HG02981 (cell line): Measurements from ENCODE around the gene KRTAP5-3.

Experiments
- ATAC-seq: cut with Tn5 transposase; IDR thresholded peaks from one replicate; pipeline ENCODE4 v1.9.1; 2021; ENCODE audit warnings: mild to moderate bottlenecking, moderate library complexity; ENCODE audit not compliant: unreplicated experiment

The KRTAP5-3 gene

DNA sequence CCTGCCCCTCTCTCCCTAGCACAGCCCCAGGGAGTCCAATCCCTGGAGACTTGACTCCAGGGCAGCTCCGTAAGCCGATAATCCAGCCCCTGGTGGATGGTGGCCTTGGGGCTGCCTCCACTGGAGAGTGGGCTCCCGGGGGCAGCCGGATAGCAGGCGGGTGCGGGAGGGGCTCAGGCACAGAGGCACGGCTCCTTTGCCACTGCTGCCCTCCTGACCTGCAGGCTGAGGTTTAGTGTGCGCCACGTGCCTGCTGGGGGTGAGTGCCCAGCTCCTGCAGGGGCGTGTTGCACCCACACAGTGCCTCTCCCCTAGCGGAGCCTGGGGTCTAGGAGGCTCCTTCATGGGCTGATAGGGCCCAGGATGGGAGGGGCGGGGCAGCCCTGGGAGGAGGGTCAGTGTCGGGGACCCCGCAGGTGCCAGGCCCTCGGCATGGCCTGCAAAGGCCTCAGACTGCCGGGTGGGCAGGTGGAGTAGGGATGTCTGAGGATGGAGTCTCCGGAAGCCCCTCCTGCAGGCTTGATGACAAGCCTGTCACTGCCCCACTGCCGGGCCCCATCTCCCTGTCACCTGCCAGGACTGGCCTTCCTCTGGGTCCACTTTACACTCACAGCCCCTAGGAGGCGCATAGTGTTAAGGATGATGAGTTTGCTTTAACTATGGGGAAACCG is 41.7 kb downstream of the KRTAP5-3 start:
- no peak for ATAC-seq

DNA sequence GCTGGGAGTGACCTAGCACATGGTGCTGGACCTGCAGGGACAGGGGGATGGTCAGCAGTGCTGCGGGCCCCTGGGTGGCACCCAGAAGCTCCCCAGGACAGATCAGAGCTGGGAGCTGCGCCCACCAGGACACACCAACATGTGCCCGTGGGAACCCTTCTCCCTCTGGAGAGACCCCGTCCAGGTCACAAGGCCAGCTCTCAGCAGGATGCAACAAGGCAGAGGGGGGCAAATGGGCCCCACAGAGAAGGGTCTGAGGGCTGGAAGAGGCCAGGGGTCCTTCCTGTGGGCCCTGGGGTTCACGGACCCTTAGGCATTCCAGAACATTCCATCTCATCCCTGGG is 42.4 kb downstream of the KRTAP5-3 start:
- no peak for ATAC-seq

DNA sequence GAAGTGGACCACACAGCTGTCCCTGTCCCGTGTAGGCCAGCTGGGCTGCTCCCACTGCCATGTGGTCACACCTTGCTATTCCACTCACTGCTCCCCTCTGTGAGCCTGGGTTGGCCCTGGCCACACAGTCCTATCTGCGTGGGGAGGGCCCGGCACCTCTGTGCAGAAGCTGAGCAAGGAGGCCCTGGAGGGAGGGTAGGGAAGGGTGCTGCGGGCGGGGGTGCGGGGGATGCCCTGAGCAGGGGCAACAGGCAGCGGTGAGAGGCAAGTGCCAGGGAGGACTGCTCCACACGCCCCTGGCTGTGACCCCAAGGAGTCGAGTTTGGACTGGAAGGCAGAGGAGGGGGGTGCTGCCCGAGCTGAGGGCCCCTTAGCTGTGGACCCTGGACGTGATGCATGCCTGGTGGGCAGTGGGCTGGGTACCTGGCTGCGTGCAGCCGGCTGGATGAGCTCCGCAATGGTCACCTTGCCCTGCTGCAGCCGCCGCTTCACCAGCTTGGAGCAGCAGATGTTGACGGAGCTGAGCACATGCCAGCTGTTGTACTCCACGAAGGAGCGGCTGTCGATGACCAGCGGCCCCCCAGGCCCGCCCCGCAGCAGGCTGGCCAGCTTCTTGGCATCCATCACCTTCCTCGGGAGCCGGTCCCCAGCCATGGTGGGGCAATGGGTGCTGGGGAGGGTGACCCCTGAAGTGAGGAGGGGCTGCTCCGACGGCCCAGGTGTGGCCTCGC is 42.9 kb downstream of the KRTAP5-3 start:
- no peak for ATAC-seq

DNA sequence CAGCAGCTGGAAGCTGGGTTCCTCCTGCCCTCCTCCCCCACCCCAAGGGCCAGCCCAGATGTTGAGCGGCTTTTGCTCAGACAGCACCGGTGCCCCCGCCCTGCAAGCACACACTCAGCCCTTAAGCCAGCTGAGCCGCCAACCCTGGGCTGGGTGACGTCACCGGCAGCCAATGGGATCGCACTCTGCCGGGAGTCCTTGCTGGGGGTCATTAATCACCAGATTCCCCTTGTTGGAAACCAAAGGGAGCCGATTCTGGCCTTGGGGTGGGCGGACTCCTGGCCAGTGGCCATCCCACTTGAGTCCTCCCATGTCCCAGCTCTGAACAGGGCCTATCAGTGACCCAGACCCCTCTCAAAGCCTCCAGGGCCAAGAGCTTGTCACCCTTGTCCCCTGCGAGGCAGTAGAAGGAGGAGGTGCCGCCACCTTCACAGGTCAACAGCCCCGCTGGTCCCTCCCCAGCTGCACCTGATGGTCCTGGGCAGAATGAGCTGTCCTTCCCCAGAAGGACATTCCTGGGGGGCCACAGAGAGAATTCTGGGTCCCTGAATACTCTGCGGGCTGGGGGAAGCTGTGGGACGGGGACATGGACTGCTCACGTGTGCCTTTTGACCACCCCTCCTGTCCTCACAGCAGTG is 43.6 kb downstream of the KRTAP5-3 start:
- ATAC-seq = no peak

DNA sequence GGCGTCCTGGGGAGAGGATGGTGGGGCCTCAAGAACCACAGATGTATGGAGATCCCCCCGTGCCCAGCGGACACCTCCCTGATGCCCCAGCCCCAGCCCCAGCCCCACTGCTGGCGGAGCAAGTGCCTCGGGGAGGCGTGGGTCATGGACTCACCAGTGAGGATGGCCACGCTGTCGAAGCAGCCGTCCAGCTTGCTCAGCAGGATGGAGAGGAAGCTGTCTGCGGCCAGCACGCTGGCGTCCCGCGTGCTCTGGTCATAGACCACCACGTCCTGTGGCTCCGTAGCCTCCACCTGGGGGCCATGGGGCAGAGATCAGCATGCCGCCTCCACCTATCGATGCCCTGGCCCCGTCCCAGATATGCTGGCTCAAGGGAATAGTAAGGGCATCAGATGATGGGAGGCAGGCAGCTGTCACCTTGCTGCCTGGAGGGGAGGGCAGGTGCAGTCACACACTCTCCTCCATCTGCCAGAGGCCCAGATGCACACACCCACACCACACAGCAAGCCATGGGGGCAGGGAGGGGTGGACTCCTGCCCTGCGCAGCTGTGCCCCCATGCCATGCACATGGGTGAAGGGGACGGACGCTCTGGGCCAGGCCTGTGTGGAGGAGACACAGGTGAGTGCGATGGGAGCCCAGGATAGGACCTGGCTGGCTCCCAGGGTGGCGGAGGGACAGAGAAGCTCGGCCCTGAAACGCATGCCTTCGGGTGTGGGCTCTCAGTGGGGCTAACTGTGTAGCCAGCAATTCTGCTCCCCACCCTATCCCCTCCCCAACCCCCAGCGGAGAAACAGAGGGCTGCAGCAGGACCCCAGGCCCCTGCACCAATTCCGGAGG is 44.3 kb downstream of the KRTAP5-3 start:
- ATAC-seq = no peak

DNA sequence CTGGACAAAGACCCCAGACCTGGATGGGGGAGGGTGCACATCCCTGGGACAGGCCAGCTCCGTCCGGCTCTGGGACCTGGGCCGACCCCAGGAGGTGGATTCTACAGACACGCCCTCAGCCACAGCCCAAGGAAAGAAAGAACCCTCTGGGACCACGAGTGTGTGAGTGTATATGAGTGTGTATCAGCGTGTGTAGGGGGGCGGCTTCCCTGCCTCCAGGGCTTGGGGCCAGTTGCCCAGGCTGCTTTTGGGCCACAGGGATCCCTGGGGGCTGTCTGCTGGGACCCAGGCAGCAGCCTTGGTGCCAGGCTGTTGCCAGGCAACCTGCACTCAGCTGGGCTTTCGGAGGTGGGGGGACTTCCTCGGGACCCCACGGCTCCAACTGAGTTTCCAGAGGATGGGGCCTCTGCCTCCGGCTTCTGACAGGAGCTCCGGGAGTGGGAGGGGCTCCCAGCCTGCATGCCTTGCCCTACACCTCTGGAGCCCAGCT is 45.1 kb downstream of the KRTAP5-3 start:
- ATAC-seq = no peak

DNA sequence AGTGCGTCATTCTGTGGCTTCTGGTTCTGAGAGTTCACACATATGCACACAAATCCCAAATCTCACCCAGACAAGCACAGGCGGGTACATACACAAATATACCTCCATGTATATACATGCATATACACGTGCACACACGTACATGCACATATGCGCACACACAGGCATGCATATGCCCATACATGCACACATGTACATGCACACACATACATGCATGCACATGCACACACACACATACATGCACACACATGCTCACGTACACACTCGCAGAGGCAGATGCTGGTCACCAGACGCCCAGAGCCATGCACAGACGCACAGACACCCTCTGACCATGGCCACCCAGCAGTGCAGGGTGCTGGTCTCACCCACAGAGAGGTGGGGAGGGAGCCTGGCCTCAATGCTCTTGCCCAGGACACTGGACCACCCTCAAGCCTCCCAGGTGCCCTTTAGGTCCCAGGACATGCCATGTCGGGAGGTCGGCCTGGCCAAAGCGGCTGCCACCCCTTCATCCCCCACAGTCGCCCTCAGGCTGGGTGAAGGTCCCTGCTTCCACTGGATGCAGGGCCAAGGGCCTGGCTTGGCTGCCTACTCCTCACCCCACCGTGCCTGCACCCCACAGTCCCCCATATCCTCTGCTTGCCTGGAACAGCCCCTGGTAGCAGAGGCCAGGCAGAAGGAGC is 45.7 kb downstream of the KRTAP5-3 start:
- no peak for ATAC-seq

DNA sequence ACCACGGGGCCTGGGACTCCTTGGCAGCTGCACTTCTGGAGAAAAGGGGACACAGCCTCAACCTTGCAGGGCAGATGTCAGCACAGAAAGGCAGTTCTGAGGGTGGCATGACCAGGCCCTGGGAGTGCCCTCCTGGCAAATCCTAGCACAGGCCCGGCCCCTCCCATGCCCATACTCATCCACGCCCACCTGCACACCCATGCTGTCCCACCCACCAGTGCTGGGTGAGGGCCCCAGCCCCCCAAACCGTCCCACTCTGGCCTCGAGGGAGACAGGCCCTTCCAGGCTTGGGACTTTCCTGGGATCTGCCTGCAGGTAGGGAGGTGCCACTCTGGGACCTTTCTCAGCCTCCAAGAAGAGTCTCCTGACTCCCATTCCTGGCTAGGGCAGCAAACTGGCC is 46.3 kb downstream of the KRTAP5-3 start:
- no peak for ATAC-seq

DNA sequence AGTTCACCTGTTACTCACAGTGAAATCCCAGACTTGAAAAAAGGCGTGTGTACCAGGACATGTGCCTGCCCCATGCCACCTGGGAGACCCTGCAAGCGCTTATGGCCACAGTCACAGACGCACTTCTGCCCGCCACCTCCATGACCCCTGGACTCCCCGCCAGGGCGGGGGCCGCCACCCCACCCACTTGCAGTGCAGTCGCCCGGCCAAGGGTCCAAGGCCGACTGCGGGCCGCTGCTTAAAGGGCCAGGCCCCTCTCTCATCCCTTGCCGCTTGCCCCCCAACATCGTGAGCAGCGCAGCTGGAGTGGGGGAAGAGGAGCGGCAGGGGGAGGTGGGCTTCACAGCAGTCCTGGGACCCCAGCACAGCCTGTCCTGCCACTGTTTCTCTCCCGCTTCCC is 47.0 kb downstream of the KRTAP5-3 start:
- ATAC-seq = no peak

DNA sequence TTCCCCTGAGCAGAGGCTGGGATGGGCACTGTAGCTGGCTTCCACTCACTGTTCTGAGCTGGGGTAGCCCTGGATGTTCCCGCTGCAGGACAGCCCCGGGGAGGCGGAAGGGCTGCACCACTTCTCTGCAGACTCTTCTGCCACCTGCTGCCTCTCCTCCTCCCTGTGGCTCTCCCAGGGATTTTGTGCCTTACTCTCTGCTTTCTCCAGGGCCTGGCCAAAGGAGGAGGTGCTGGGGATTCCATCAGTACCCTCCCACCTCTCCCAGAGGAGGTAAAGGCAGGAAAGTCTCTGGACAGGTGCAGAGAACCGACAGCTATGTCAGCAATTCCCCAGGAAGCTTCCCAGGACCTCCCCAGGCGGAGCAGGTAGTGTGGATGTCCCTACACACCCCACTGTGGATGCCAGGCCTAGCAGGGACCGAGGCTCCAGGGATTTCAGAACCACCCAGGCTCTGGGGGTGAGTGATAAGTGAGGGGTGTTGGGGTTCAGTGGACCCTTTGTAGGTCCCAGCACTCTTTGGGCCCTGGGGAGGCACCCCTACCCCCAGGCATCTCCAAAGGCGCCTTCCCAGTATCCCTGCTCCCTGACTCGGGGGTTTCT is 47.5 kb downstream of the KRTAP5-3 start:
- no peak for ATAC-seq

DNA sequence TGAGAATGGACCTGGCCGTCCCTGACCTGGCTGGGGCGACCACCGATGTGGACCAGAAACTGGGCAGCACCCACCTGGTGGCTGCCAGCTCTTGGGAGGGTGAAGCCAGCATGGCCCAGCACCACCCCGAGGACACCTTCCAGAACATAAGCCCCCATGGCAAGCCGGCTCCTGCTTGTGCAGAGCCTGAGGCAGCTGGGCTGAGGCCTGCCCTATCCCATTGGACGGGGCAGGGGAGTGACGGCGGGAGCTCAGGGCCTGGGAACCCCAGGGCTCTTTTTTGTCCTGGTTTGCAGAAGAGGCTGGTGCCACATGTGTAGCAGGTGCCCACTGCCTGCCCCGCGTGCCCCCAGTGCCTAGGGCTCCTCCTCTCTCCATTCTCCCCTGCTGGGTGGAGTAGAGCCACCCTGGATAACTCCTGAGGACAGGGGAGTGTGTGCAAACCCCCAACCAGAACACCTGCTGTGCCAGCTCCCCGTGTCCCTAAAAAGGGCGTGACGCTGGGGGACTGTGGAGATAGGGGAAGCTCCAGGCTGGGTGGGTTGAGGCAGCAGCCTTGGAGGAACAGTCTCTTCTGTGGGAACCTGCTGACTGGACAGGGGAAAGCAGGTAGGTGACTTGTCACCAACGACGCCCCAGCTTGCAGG is 48.1 kb downstream of the KRTAP5-3 start:
- ATAC-seq = no peak

DNA sequence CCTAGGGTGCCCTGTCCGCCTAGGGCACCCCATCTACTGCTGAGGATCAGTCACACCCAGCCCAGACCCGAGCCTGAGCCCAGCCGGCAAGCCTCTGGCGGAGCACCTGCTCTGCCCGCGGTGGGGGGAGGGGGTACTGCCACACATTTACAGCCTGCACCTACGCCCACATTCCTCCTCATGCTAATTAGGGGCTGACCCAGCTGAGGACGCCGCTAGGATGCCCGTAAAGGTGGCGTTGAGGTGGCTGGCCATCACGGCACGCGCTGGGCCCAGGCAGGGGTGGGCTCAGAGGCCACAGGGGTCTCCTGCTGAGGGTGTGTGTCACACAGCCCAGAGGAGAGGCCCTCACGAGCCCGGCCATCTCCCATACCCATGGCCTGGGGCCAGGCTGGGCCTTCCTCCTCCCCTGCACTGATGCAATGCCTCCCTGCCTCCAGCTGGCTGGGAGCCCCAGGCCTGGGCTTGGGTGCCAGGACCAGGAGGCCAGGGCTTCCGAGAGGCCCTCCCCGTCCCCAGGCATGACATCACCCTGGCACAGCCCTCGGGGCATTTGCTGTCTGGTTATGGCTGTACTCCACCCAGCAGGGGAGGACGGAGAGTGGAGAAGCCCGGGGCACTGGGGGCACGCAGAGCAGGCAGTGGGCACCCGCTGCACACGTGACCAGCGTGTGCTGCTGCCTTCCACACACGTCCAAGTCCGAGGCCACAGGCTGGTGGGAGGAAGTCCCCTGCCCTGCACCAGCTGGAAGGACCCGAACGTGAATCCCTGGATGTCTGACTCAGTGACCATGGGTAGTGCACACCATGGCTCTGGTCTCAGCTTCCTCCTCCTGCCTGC is 48.9 kb downstream of the KRTAP5-3 start:
- ATAC-seq = no peak

DNA sequence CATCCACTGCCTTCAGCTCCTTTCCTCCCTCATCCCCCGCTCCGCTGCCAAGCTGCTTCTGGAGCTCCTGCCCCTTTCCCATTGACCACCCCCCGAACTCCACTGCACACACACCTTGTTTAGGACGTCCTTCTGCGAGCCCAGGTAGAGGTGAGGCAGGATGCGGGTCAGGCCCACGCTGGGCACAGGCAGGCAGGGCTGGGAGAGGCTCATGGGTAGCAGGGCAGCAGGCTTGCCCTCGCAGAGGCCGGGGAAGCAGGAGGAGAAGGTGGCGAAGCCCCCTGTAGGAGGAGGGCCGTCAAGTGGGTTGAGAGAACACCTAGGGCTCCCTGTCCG is 49.5 kb downstream of the KRTAP5-3 start:
- no peak for ATAC-seq

DNA sequence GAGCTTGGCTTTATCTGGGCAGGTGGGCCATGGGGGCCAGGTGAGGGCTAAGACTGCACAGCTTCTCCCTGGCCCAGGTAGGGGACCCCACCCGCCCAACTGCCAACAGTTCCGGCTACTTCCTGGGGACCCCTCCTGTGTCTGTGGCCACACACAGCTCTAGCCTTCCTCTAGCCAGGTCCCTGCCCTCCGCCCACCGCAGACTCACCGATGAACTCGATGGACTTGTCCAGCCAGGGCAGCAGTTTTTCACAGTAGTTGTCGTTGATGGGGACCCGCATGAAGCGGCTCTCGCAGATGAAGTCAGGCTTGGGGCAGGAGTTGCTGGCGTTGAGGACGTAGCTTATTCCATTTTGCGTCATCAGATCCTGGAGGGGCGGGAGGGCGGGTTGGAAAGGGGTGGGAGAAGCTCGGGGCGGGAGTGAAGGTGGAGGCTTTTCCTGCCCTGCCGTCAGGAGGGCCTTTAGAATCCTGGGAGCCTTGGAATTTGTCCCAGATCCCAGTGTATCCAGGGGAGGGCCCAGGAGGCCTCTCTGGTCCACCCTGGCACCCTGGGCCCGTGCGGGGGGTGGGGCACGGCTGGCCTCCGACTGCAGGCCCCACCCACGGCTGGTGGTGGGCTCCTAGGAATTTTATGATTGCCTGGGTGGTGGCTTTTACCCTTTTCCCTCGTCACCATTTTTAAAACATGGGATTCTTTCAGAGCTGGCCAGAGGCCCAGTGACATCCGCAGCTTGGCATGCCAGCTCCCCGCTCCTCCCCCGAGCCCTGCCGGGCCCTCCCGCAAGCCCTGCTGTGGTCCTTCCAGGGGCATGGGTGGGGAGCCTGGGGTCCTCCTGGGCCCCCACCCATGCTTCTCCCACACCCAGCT is 50.1 kb downstream of the KRTAP5-3 start:
- ATAC-seq = no peak
